CD4-positive, alpha-beta T cell (primary cell): ENCODE measurements around the gene FAM25A. TPM values are rescaled to one million over a fixed set of nuclear protein-coding genes. Genes with fewer than 3 reads are reported as not detected.
"Not testable (repeated sequence)": the region's sequence is repeated elsewhere in the genome, so short reads cannot be mapped to it uniquely, and the experiment has no call there.

Source experiments
- ATAC-seq: fragments of 200-7000 bp; cut with Tn5 transposase; one replicate; pipeline ENCODE4 v1.10.0; 2022; ENCODE audit warnings: mild to moderate bottlenecking; ENCODE audit not compliant: poor library complexity
- CTCF ChIA-PET: fragments of 350-600 bp; sonication (Branson Sonifier 250); formaldehyde crosslinking; loops from one replicate; lab custom pipeline; 2021; ENCODE audit warnings: antibody characterized with exemption, inconsistent platforms; lab: Charles Lee
- POLR2A ChIA-PET: fragments of 350-600 bp; sonication (Branson Sonifier 250); formaldehyde crosslinking; loops from one replicate; lab custom pipeline; 2021; ENCODE audit warnings: antibody characterized with exemption, inconsistent platforms; lab: Charles Lee
- DNase-seq, 14 experiments: peaks; one replicate each; pipeline ENCODE4 v3.0.0-alpha.2; 2013 to 2020; ENCODE audit warnings: mixed read lengths in 2 of 14
- H3K27ac ChIP-seq, 2 donors: one replicate each; pipeline versions ENCODE4 v1.5.1 to v1.7.0; 2013; ENCODE audit warnings: low read length in 2 of 2, low read depth in 1 of 2, mild to moderate bottlenecking in 1 of 2
- H3K27me3 ChIP-seq, 2 experiments: 1 replicate in 1 of 2; 2 replicates in 1 of 2; pipeline versions ENCODE4 v1.6.1 to v1.7.0; 2013; ENCODE audit warnings: low read length in 2 of 2, control low read depth in 1 of 2, mild to moderate bottlenecking in 1 of 2, moderate library complexity in 1 of 2; ENCODE audit not compliant: insufficient read depth in 2 of 2, control insufficient read depth in 1 of 2
- H3K36me3 ChIP-seq: one replicate; pipeline ENCODE4 v1.6.1; 2013; ENCODE audit warnings: low read length, control low read depth; ENCODE audit not compliant: insufficient read depth
- H3K4me1 ChIP-seq: one replicate; pipeline ENCODE4 v1.6.1; 2013; ENCODE audit warnings: low read length, control low read depth; ENCODE audit not compliant: insufficient read depth
- H3K4me3 ChIP-seq: one replicate; pipeline ENCODE4 v1.5.1; 2013; ENCODE audit warnings: mild to moderate bottlenecking, low read length, moderate library complexity
- H3K9me3 ChIP-seq, 2 experiments: 1 replicate in 1 of 2; 2 replicates in 1 of 2; pipeline versions ENCODE4 v1.6.1 to v1.7.0; 2013; ENCODE audit warnings: low read length in 2 of 2, mild to moderate bottlenecking in 2 of 2, control low read depth in 1 of 2, moderate library complexity in 1 of 2; ENCODE audit not compliant: control insufficient read depth in 1 of 2, insufficient read depth in 1 of 2
- H3K27ac Mint-ChIP-seq: one replicate; pipeline ENCODE4 v1.8.0; 2020; ENCODE audit warnings: mixed read lengths
- H3K27me3 Mint-ChIP-seq: one replicate; pipeline ENCODE4 v1.8.0; 2021; ENCODE audit warnings: mixed read lengths
- H3K36me3 Mint-ChIP-seq: one replicate; pipeline ENCODE4 v1.8.0; 2021; ENCODE audit warnings: low read depth, mixed read lengths
- H3K4me1 Mint-ChIP-seq: one replicate; pipeline ENCODE4 v1.8.0; 2021; ENCODE audit warnings: low read depth, mixed read lengths
- H3K4me3 Mint-ChIP-seq: one replicate; pipeline ENCODE4 v1.8.0; 2020; ENCODE audit warnings: mild to moderate bottlenecking, mixed read lengths
- H3K9me3 Mint-ChIP-seq: one replicate; pipeline ENCODE4 v1.8.0; 2020; ENCODE audit warnings: mixed read lengths
- intact Hi-C, 2 experiments: fragments of 100-400 bp; cut with DNase I in 1 of 2; cut with micrococcal nuclease in 1 of 2; formaldehyde crosslinking; loops; one replicate each; pipeline versions ENCODE4 v1.15.1 to v1.9.0; 2023 to 2025; cut with DNase I, micrococcal nuclease
- total RNA-seq, 174 experiments: library from RNA in 2 of 174; stranded (reverse) in 2 of 174; gene quantifications; one replicate each; pipeline ENCODE4 v1.2.3 and lab custom pipeline; 2021 to 2026
- TF ChIP-seq, protein P1 (sequence below): fragments of 200-600 bp; IDR thresholded peaks from one replicate; pipeline ENCODE4 v1.8.0; 2022; ENCODE audit warnings: antibody characterized with exemption, mild to moderate bottlenecking

Gene FAM25A
- total RNA-seq, 2 experiments from 2014 or later: not detected

GRCh38 chr10:87038786-87039185 is 18.7 kb downstream of the FAM25A start:
- CTCF ChIA-PET: no interaction called here
- POLR2A ChIA-PET: no interaction called here
- peaks cover 8% of the 10 kb centered on the region for H3K9me3 Mint-ChIP-seq
- H3K4me3 Mint-ChIP-seq: no peak overlapping the region
- no peak overlapping the region for H3K27ac Mint-ChIP-seq
- ATAC-seq (no peak), DNase-seq (no peak)
- intact Hi-C loops: no loop called here
- peaks cover 0 to 10% of the 10 kb centered on the region in 2 experiments for H3K9me3 ChIP-seq
- no peaks in the 10 kb centered on the region for H3K27me3 Mint-ChIP-seq
- no peak overlapping the region for H3K4me3 ChIP-seq
- no peaks in the 10 kb centered on the region for H3K4me1 ChIP-seq
- peaks cover 6% of the 10 kb centered on the region for H3K36me3 Mint-ChIP-seq
- TF ChIP-seq, protein P1, sequence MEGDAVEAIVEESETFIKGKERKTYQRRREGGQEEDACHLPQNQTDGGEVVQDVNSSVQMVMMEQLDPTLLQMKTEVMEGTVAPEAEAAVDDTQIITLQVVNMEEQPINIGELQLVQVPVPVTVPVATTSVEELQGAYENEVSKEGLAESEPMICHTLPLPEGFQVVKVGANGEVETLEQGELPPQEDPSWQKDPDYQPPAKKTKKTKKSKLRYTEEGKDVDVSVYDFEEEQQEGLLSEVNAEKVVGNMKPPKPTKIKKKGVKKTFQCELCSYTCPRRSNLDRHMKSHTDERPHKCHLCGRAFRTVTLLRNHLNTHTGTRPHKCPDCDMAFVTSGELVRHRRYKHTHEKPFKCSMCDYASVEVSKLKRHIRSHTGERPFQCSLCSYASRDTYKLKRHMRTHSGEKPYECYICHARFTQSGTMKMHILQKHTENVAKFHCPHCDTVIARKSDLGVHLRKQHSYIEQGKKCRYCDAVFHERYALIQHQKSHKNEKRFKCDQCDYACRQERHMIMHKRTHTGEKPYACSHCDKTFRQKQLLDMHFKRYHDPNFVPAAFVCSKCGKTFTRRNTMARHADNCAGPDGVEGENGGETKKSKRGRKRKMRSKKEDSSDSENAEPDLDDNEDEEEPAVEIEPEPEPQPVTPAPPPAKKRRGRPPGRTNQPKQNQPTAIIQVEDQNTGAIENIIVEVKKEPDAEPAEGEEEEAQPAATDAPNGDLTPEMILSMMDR: no peak
- no peaks in the 10 kb centered on the region for H3K36me3 ChIP-seq
- H3K27ac ChIP-seq: no peak overlapping the region
- H3K27me3 ChIP-seq: no peaks in the 10 kb centered on the region
- H3K4me1 Mint-ChIP-seq: no peaks in the 10 kb centered on the region

GRCh38 chr10:87043579-87043978 is 23.5 kb downstream of the FAM25A start:
- H3K9me3 ChIP-seq, DNase-seq, intact Hi-C loops, POLR2A ChIA-PET, H3K4me1 ChIP-seq, H3K27ac ChIP-seq, H3K27me3 Mint-ChIP-seq, H3K9me3 Mint-ChIP-seq, H3K4me3 Mint-ChIP-seq, H3K27me3 ChIP-seq, H3K27ac Mint-ChIP-seq, H3K4me1 Mint-ChIP-seq, ATAC-seq, CTCF ChIA-PET, H3K4me3 ChIP-seq: not testable (repeated sequence)
- H3K36me3 ChIP-seq: peaks cover 15% of the 10 kb centered on the region
- H3K36me3 Mint-ChIP-seq: peaks cover 31% of the 10 kb centered on the region

DNA sequence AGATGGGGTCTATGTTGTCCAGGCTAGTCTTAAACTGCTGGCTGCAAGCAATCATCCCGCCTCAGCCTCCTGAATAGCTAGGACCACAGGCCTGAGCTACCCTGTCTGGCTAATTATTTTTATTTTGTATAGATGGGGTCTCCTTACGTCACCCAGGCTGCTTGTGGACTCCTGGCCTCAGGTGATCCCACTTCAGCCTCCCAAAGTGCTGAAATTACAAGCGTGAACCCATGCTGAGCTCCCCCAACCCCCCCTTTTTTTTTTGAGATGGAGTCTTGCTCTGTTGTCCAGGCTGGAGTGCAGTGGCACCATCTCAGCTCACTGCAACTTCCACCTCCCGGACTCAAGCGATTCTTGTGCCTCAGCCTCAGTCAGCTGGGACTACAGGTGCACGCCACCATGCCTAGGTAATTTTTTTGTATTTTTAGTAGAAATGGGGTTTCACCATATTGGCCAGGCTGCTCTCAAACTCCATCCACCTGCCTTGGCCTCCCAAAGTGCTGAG is 25.4 kb downstream of the FAM25A start:
- no peaks in the 10 kb centered on the region for H3K4me1 ChIP-seq
- ChIA-PET POLR2A (no interaction called here), CTCF (interaction anchor here (0.6 kb wide), 1 partner anchor 49 kb away, joined by 3 read pairs; no protein-coding TSS in a partner anchor)
- H3K27me3 ChIP-seq: no peaks in the 10 kb centered on the region
- no peaks in the 10 kb centered on the region for H3K9me3 ChIP-seq
- Mint-ChIP-seq H3K27me3 (no peaks in the 10 kb centered on the region), H3K36me3 (peaks cover 50% of the 10 kb centered on the region), H3K4me1 (no peaks in the 10 kb centered on the region), H3K27ac (no peak overlapping the region), H3K4me3 (no peak overlapping the region), H3K9me3 (no peaks in the 10 kb centered on the region)
- TF ChIP-seq, protein P1: no peak
- no peak overlapping the region for H3K27ac ChIP-seq
- H3K36me3 ChIP-seq: peaks cover 29% of the 10 kb centered on the region
- ATAC-seq (no peak), DNase-seq (no peak)
- no peak overlapping the region for H3K4me3 ChIP-seq
- intact Hi-C loops: no loop called here

- Mint-ChIP-seq H3K9me3 (no peaks in the 10 kb centered on the region), H3K36me3 (peaks cover 54% of the 10 kb centered on the region), H3K4me1 (no peaks in the 10 kb centered on the region), H3K4me3 (no peak overlapping the region), H3K27me3 (no peaks in the 10 kb centered on the region), H3K27ac (no peak overlapping the region)
- ATAC-seq (no peak), DNase-seq (no peak)
- H3K36me3 ChIP-seq: peaks cover 82% of the 10 kb centered on the region
- POLR2A ChIA-PET: no interaction called here
- no peaks in the 10 kb centered on the region for H3K4me1 ChIP-seq
- intact Hi-C loops: no loop called here
- H3K27me3 ChIP-seq: no peaks in the 10 kb centered on the region
- H3K9me3 ChIP-seq: no peaks in the 10 kb centered on the region
- H3K27ac ChIP-seq: no peak overlapping the region
- TF ChIP-seq, protein P1: no peak
- CTCF ChIA-PET: no interaction called here
- no peak overlapping the region for H3K4me3 ChIP-seq
These were observed 33.0 kb downstream of the FAM25A start for GRCh38 chr10:87053111-87053510.
